Cardiac fibroblast (primary cell): ENCODE measurements around the gene MT1B.

ENCODE experiments used
- DNase-seq, 2 donors: peaks; one replicate each; pipeline versions ENCODE4 v3.0.0 to v3.0.0-alpha.2; 2010; ENCODE audit warnings: low read depth in 2 of 2
- H3K4me3 ChIP-seq, 2 donors: replicated peaks in 1 of 2; 1 replicate in 1 of 2; 2 replicates in 1 of 2; pipeline ENCODE4 v1.5.1; 2011; ENCODE audit warnings: low read depth in 2 of 2, low read length in 2 of 2, mild to moderate bottlenecking in 2 of 2, moderate library complexity in 1 of 2
- TF ChIP-seq, protein P1 (sequence below): IDR thresholded peaks from one replicate; pipeline ENCODE4 v1.5.1; 2011; ENCODE audit warnings: low read depth, mild to moderate bottlenecking, low read length, inconsistent platforms

MT1B gene

DNA sequence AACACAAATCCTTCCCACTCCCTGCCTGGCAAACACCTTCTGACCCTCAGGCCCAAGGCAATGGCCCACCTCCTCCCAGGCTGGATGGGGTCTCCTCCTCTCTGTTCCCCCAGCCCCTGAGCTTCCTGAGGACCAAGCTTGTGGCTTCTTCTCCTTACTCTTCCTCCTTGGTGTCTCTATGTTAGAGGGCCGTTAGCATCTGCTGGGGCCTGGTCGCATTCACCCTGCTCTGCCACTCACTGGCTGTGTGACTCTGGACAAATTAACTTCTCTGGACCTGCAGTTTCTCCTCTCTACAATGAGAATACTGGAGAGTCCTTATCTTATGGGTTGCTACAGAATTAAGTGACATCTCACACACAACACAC is 44.0 kb upstream of the MT1B start:
- TF ChIP-seq, protein P1, sequence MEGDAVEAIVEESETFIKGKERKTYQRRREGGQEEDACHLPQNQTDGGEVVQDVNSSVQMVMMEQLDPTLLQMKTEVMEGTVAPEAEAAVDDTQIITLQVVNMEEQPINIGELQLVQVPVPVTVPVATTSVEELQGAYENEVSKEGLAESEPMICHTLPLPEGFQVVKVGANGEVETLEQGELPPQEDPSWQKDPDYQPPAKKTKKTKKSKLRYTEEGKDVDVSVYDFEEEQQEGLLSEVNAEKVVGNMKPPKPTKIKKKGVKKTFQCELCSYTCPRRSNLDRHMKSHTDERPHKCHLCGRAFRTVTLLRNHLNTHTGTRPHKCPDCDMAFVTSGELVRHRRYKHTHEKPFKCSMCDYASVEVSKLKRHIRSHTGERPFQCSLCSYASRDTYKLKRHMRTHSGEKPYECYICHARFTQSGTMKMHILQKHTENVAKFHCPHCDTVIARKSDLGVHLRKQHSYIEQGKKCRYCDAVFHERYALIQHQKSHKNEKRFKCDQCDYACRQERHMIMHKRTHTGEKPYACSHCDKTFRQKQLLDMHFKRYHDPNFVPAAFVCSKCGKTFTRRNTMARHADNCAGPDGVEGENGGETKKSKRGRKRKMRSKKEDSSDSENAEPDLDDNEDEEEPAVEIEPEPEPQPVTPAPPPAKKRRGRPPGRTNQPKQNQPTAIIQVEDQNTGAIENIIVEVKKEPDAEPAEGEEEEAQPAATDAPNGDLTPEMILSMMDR = no peak
- DNase-seq = no peak
- H3K4me3 ChIP-seq = peak overlapping the region in 1 of 2 donors; percentile 64

- H3K4me3 ChIP-seq = peak within 1 kb of the TSS; percentile 62 to 64
- peak; percentile 98 for DNase-seq
- TF ChIP-seq, protein P1 = no peak
Measured at GRCh38 chr16:56608043-56608875, 43.4 kb upstream of the MT1B start, which contains the start of gene MT2A. MT2A (plus strand) TSS chr16:56608584; CDS start chr16:56608656, 72 bp downstream.

GRCh38 chr16:56608876-56609462 is 42.7 kb upstream of the MT1B start:
- DNase-seq = peak; percentile 14 to 42
- TF ChIP-seq, protein P1 = no peak
- H3K4me3 ChIP-seq = peak overlapping the region; percentile 62 to 64

DNA sequence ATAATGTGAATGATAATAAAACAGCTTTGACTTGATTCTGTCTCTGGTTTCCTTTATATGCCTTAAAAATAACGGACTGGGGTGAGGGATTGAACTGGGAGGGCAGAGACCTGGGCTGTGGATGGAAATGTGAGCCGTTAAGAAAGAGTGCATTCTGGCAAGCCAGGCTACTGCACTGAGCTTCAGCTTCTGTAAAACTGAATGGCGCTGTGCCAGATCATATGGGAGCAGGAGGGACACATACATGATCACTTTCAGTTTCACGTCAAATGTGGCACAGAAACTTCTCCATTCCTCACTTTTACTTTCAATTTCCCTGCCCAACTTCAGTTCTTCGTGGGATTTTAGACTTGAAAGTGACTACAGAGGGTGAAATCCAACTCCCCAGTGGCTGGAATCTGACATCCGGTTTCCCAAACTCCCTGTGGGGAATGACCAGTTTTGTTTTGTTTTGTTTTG is 42.2 kb upstream of the MT1B start:
- peak; percentile 89 to 95 for DNase-seq
- TF ChIP-seq, protein P1 = no peak

DNA sequence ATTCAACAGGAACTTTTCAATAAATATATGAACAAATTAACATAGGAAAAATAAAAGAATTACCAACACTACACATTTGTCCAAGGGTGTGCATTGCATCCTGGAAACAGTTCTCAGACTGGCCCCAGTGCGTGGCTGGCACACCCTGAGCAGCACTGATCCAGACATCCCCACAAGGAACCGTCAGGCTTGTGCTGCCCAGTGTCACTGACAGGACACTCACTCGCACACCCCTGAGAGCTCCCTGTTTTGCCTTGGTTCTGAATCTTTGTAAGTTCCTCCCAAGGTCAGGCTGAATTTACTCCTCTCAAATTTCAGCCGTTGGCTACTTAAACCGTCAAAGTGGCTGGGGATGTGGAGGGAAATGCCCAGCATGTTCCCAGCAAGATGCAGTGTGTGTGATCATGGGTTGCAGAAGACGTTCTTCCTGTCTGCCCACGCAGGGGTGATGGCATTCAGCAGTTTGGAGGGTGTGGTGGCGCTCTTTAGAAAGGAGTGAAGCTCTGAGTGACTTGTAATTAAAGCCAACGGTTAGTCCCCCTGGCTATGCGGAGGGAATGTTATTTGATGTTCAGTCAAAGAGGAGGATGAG is 41.6 kb upstream of the MT1B start:
- TF ChIP-seq, protein P1 = no peak
- H3K4me3 ChIP-seq = peak overlapping the region; percentile 22 to 64
- DNase-seq = peak; percentile 93 to 98

More for the DNA sequence above, 42.2 kb upstream of the MT1B start:
- peak overlapping the region; percentile 62 to 64 for H3K4me3 ChIP-seq

- TF ChIP-seq, protein P1 = no peak
- H3K4me3 ChIP-seq = peak overlapping the region in 1 of 2 donors; percentile 64
- DNase-seq = peak; percentile 67 to 69
Measured at GRCh38 chr16:56610609-56611111, 41.0 kb upstream of the MT1B start.
